Measurements from ENCODE around the gene TSSK6.

TSSK6 gene

DNA sequence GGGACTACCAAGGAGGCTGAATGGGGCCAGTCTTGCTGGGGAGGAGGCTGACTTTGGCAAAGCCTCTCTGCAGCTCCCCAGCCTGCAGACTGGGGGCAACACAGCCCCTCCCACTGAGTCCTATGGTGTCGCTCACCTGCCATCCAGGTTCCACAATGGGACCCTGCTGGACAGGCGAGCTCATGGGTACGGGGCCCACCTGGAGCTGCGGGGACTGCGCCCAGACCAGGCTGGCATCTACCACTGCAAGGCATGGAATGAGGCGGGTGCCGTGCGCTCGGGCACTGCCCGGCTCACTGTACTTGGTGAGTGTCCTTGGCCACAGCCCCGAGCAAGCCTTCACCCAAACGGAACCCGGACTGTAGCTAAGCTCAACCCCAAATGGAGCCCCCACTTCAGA, 27.8 kb upstream of the TSSK6 start:
- Histone ChIP-seq H3K4me3 (ENCODE audit: low read depth, low read length) (no peak overlapping the region), H3K9ac (ENCODE audit: low read depth, low read length) (no peak overlapping the region), H3K9me3 (ENCODE audit: control insufficient read depth, insufficient read depth, low read length) (no peaks in the 10 kb centered on the region), H3K27me3 (ENCODE audit: control insufficient read depth, insufficient read depth, low read length) (peaks cover 17% of the 10 kb centered on the region), H3K36me3 (ENCODE audit: control insufficient read depth, insufficient read depth, low read length) (no peaks in the 10 kb centered on the region), H3K4me1 (ENCODE audit: control insufficient read depth, insufficient read depth, low read length) (no peaks in the 10 kb centered on the region)

- no peak overlapping the region for H3K4me3 ChIP-seq (ENCODE audit: low read depth, low read length)
- no peaks in the 10 kb centered on the region for H3K4me1 ChIP-seq (ENCODE audit: control insufficient read depth, insufficient read depth, low read length)
- no peaks in the 10 kb centered on the region for H3K36me3 ChIP-seq (ENCODE audit: control insufficient read depth, insufficient read depth, low read length)
- peaks cover 22% of the 10 kb centered on the region for H3K27me3 ChIP-seq (ENCODE audit: control insufficient read depth, insufficient read depth, low read length)
- H3K9ac ChIP-seq (ENCODE audit: low read depth, low read length) = no peak overlapping the region
- no peaks in the 10 kb centered on the region for H3K9me3 ChIP-seq (ENCODE audit: control insufficient read depth, insufficient read depth, low read length)
Measured at GRCh38 chr19:19542507-19542906, 27.2 kb upstream of the TSSK6 start.

- Histone ChIP-seq H3K9me3 (ENCODE audit: control insufficient read depth, insufficient read depth, low read length) (no peaks in the 10 kb centered on the region), H3K9ac (ENCODE audit: low read depth, low read length) (no peak overlapping the region), H3K4me1 (ENCODE audit: control insufficient read depth, insufficient read depth, low read length) (no peaks in the 10 kb centered on the region), H3K27me3 (ENCODE audit: control insufficient read depth, insufficient read depth, low read length) (peaks cover 22% of the 10 kb centered on the region), H3K4me3 (ENCODE audit: low read depth, low read length) (no peak overlapping the region), H3K36me3 (ENCODE audit: control insufficient read depth, insufficient read depth, low read length) (no peaks in the 10 kb centered on the region)
Measured at GRCh38 chr19:19541616-19542015, 26.3 kb upstream of the TSSK6 start.

- H3K9me3 ChIP-seq (ENCODE audit: control insufficient read depth, insufficient read depth, low read length) = no peaks in the 10 kb centered on the region
- peaks cover 22% of the 10 kb centered on the region for H3K27me3 ChIP-seq (ENCODE audit: control insufficient read depth, insufficient read depth, low read length)
- no peak overlapping the region for H3K9ac ChIP-seq (ENCODE audit: low read depth, low read length)
- peak overlapping the region; percentile 71 for H3K4me3 ChIP-seq (ENCODE audit: low read depth, low read length)
- no peaks in the 10 kb centered on the region for H3K36me3 ChIP-seq (ENCODE audit: control insufficient read depth, insufficient read depth, low read length)
- no peaks in the 10 kb centered on the region for H3K4me1 ChIP-seq (ENCODE audit: control insufficient read depth, insufficient read depth, low read length)
Measured at GRCh38 chr19:19540715-19541515, 25.6 kb upstream of the TSSK6 start.

DNA sequence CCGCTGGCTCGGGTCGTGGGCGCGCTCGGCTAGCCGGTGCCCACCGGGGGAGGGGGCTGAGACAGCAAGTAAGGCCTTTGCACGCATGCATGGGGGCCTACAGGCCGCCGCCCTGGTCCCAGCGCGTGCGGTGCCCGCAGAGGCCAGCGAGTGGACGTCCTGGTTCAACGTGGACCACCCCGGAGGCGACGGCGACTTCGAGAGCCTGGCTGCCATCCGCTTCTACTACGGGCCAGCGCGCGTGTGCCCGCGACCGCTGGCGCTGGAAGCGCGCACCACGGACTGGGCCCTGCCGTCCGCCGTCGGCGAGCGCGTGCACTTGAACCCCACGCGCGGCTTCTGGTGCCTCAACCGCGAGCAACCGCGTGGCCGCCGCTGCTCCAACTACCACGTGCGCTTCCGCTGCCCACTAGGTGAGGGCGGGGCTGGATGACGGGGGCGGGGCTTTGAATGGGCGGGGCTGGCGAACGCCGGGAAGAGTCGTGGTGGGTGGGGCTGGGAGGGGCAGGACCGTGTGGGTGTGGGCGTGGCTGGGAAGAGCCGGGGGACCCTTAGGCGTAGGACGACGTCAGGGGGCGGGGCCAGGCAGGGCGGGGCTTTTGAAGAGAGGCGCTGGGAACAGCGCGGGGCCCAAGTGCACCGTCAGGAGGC, 24.8 kb upstream of the TSSK6 start:
- Histone ChIP-seq H3K4me1 (ENCODE audit: control insufficient read depth, insufficient read depth, low read length) (no peaks in the 10 kb centered on the region), H3K4me3 (ENCODE audit: low read depth, low read length) (peak overlapping the region; percentile 71), H3K9ac (ENCODE audit: low read depth, low read length) (no peak overlapping the region), H3K27me3 (ENCODE audit: control insufficient read depth, insufficient read depth, low read length) (peaks cover 22% of the 10 kb centered on the region), H3K9me3 (ENCODE audit: control insufficient read depth, insufficient read depth, low read length) (no peaks in the 10 kb centered on the region), H3K36me3 (ENCODE audit: control insufficient read depth, insufficient read depth, low read length) (no peaks in the 10 kb centered on the region)

GRCh38 chr19:19539698-19540063, 24.3 kb upstream of the TSSK6 start:
- Histone ChIP-seq H3K9me3 (ENCODE audit: control insufficient read depth, insufficient read depth, low read length) (no peaks in the 10 kb centered on the region), H3K36me3 (ENCODE audit: control insufficient read depth, insufficient read depth, low read length) (no peaks in the 10 kb centered on the region), H3K4me1 (ENCODE audit: control insufficient read depth, insufficient read depth, low read length) (no peaks in the 10 kb centered on the region), H3K4me3 (ENCODE audit: low read depth, low read length) (peak overlapping the region; percentile 4), H3K27me3 (ENCODE audit: control insufficient read depth, insufficient read depth, low read length) (peaks cover 22% of the 10 kb centered on the region), H3K9ac (ENCODE audit: low read depth, low read length) (no peak overlapping the region)

DNA sequence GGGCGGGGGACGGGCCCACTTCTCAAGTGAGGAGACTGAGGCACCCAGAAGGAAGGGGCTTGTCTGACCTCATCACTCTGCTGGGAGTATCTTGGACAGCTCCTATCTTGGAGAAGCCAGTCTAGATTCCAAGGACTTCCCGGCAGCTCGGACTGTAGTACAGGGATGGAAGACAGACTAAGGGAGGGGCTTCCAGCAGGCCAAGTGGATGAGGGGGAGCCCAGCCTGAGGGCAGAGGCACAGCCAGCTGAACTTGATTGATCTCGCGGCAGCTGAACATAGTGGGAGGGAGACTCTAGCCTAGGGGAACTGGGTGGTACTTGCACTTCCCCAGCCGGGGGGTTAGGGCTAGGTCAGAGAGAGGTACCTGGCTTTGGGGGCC, 23.4 kb upstream of the TSSK6 start:
- Histone ChIP-seq H3K4me1 (ENCODE audit: control insufficient read depth, insufficient read depth, low read length) (no peaks in the 10 kb centered on the region), H3K4me3 (ENCODE audit: low read depth, low read length) (peak overlapping the region; percentile 60), H3K9me3 (ENCODE audit: control insufficient read depth, insufficient read depth, low read length) (no peaks in the 10 kb centered on the region), H3K9ac (ENCODE audit: low read depth, low read length) (no peak overlapping the region), H3K36me3 (ENCODE audit: control insufficient read depth, insufficient read depth, low read length) (no peaks in the 10 kb centered on the region), H3K27me3 (ENCODE audit: control insufficient read depth, insufficient read depth, low read length) (peaks cover 26% of the 10 kb centered on the region)

- Histone ChIP-seq H3K27me3 (ENCODE audit: control insufficient read depth, insufficient read depth, low read length) (peaks cover 26% of the 10 kb centered on the region), H3K9me3 (ENCODE audit: control insufficient read depth, insufficient read depth, low read length) (no peaks in the 10 kb centered on the region), H3K9ac (ENCODE audit: low read depth, low read length) (no peak within 1 kb of the TSS), H3K36me3 (ENCODE audit: control insufficient read depth, insufficient read depth, low read length) (no peaks in the 10 kb centered on the region), H3K4me1 (ENCODE audit: control insufficient read depth, insufficient read depth, low read length) (no peaks in the 10 kb centered on the region), H3K4me3 (ENCODE audit: low read depth, low read length) (peak within 1 kb of the TSS; percentile 60)
Measured at GRCh38 chr19:19538061-19538784, 22.9 kb upstream of the TSSK6 start, which contains the start of gene CILP2. Gene CILP2 (plus strand): TSS chr19:19538265. CDS start chr19:19538350, 85 bp downstream.

DNA sequence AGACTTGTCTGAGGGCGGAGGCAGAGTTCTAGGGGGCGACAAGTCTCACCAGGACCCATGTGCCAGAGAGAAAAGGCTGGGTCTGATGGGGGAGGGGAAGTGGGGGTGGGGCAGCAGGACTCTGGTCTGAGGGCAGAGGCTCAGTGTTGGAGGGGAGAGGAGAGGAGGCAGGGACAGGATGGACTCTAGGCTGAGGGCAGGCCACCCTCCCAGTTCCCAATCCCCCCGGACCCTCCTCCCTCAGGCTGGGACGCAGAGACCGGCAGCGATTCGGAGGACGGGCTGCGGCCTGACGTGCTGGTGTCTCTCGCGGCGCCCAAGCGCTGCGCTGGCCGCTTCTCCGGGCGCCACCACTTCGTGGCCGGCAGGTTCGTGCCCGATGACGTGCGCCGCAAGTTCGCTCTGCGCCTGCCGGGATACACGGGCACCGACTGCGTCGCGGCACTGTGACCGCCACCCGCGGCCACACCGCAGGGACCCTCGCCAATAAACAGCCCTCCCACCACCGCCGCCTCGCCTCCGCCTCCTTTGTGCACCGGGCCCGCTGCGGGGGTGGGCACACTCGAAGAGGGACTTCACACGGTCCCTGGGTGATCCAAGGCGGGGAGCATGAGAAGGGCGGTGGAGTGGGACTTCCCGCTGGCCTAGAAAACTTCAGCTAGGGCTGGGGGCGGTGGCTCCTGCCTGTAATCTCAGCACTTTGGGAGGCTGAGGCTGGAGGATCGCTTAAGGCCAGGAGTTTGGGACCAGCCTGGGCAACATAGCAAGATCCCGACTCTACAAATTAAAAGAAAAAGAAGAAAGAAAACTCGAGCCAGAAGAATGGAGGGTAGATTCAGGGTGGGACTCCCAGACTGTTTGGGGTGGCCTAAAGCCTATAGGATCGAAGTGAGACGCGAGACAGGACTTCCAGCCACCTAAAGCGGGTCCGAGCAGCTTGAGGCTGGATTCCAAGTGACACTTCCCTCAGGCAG, 22.0 kb upstream of the TSSK6 start:
- Histone ChIP-seq H3K9ac (ENCODE audit: low read depth, low read length) (no peak overlapping the region), H3K27me3 (ENCODE audit: control insufficient read depth, insufficient read depth, low read length) (peaks cover 26% of the 10 kb centered on the region), H3K4me1 (ENCODE audit: control insufficient read depth, insufficient read depth, low read length) (no peaks in the 10 kb centered on the region), H3K9me3 (ENCODE audit: control insufficient read depth, insufficient read depth, low read length) (no peaks in the 10 kb centered on the region), H3K4me3 (ENCODE audit: low read depth, low read length) (peak overlapping the region; percentile 60), H3K36me3 (ENCODE audit: control insufficient read depth, insufficient read depth, low read length) (no peaks in the 10 kb centered on the region)

- Histone ChIP-seq H3K9me3 (ENCODE audit: control insufficient read depth, insufficient read depth, low read length) (no peaks in the 10 kb centered on the region), H3K27me3 (ENCODE audit: control insufficient read depth, insufficient read depth, low read length) (peaks cover 26% of the 10 kb centered on the region), H3K4me3 (ENCODE audit: low read depth, low read length) (no peak overlapping the region), H3K4me1 (ENCODE audit: control insufficient read depth, insufficient read depth, low read length) (no peaks in the 10 kb centered on the region), H3K36me3 (ENCODE audit: control insufficient read depth, insufficient read depth, low read length) (no peaks in the 10 kb centered on the region), H3K9ac (ENCODE audit: low read depth, low read length) (no peak overlapping the region)
Measured at GRCh38 chr19:19535311-19536191, 20.2 kb upstream of the TSSK6 start.
